Measurements from ENCODE around the gene CUTA.

The CUTA gene

GRCh38 chr6:33418690-33419291, 884 bp upstream of the CUTA start:
- Mint-ChIP-seq H3K27ac (peak overlapping the region; percentile 100), H3K9me3 (no peaks in the 10 kb centered on the region), H3K36me3 (ENCODE audit: low read depth) (peaks cover 33% of the 10 kb centered on the region), H3K4me3 (peak overlapping the region; percentile 95 to 98 (median 96)), H3K27me3 (ENCODE audit: low read depth) (no peaks in the 10 kb centered on the region), H3K4me1 (peaks cover 65% of the 10 kb centered on the region)
- TF ChIP-seq CTCF (IDR thresholded peaks at IDR 0.05; ENCODE audit: unreplicated experiment in 3 of 3), result no peak

- H3K27ac Mint-ChIP-seq, result peak overlapping the region; percentile 100
- H3K36me3 Mint-ChIP-seq (ENCODE audit: low read depth), result peaks cover 33% of the 10 kb centered on the region
- no peaks in the 10 kb centered on the region for H3K27me3 Mint-ChIP-seq (ENCODE audit: low read depth)
- peak overlapping the region; percentile 95 to 98 (median 96) for H3K4me3 Mint-ChIP-seq
- H3K4me1 Mint-ChIP-seq, result peaks cover 58% of the 10 kb centered on the region
- no peaks in the 10 kb centered on the region for H3K9me3 Mint-ChIP-seq
- no peak for TF ChIP-seq CTCF (IDR thresholded peaks at IDR 0.05; ENCODE audit: unreplicated experiment in 3 of 3)
These were observed 592 bp downstream of the CUTA start for GRCh38 chr6:33417128-33417902.

GRCh38 chr6:33416386-33417127, 1.4 kb downstream of the CUTA start:
- peak overlapping the region; percentile 47 to 100 (median 100) for H3K27ac Mint-ChIP-seq
- peaks cover 33% of the 10 kb centered on the region for H3K36me3 Mint-ChIP-seq (ENCODE audit: low read depth)
- no peaks in the 10 kb centered on the region for H3K9me3 Mint-ChIP-seq
- no peaks in the 10 kb centered on the region for H3K27me3 Mint-ChIP-seq (ENCODE audit: low read depth)
- H3K4me3 Mint-ChIP-seq, result peak overlapping the region; percentile 95 to 98 (median 96)
- no peak for TF ChIP-seq CTCF (IDR thresholded peaks at IDR 0.05; ENCODE audit: unreplicated experiment in 3 of 3)
- peaks cover 60% of the 10 kb centered on the region for H3K4me1 Mint-ChIP-seq

- no peak for TF ChIP-seq CTCF (IDR thresholded peaks at IDR 0.05; ENCODE audit: unreplicated experiment in 3 of 3)
These were observed 2.1 kb downstream of the CUTA start for GRCh38 chr6:33415831-33416230.

GRCh38 chr6:33414592-33415271, 3.2 kb downstream of the CUTA start:
- peaks cover 33% of the 10 kb centered on the region for H3K36me3 Mint-ChIP-seq (ENCODE audit: low read depth)
- peak overlapping the region; percentile 30 to 90 (median 63) for H3K4me3 Mint-ChIP-seq
- no peaks in the 10 kb centered on the region for H3K9me3 Mint-ChIP-seq
- TF ChIP-seq CTCF (IDR thresholded peaks at IDR 0.05; ENCODE audit: unreplicated experiment in 3 of 3), result peak in 2 of 3 experiments; percentile 9 to 30
- peaks cover 57% of the 10 kb centered on the region for H3K4me1 Mint-ChIP-seq
- H3K27me3 Mint-ChIP-seq (ENCODE audit: low read depth), result no peaks in the 10 kb centered on the region
- H3K27ac Mint-ChIP-seq, result no peak overlapping the region

More at GRCh38 chr6:33415831-33416230, 2.1 kb downstream of the CUTA start:
- H3K4me3 Mint-ChIP-seq, result peak overlapping the region; percentile 60 to 80 (median 78)
- no peaks in the 10 kb centered on the region for H3K27me3 Mint-ChIP-seq (ENCODE audit: low read depth)
- H3K27ac Mint-ChIP-seq, result peak overlapping the region in 2 of 3 experiments; percentile 30 to 72
- H3K9me3 Mint-ChIP-seq, result no peaks in the 10 kb centered on the region
- peaks cover 33% of the 10 kb centered on the region for H3K36me3 Mint-ChIP-seq (ENCODE audit: low read depth)
- peaks cover 57% of the 10 kb centered on the region for H3K4me1 Mint-ChIP-seq

Measured in nephron (organoid).